RKO (cell line): ENCODE measurements around the gene SCAP.
"Not testable (repeated sequence)": the region's sequence is repeated elsewhere in the genome, so short reads cannot be mapped to it uniquely, and the experiment has no call there.

Experiments used
- DNase-seq: peaks from one replicate; pipeline ENCODE4 v3.0.0-alpha.2; 2016; ENCODE audit warnings: low spot score

SCAP gene

GRCh38 chr3:47480267-47480666, 4.5 kb upstream of the SCAP start:
- not testable (repeated sequence) for DNase-seq

DNA sequence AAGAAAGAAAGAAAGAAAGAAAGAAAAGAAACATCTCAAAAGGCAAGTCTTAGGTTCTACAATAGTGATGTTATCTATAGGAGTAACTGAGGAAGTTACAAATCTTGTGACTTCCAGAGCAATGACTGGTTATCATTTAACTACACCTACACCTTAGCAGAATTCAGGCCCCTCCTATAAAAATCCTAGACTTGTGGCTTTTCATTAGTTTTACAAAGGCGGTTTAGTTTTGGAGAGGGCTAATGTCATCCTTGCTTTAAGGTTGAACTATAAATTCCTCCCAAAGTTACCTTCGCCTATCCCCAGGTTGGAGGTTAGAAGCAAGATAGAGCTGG, 4.1 kb upstream of the SCAP start:
- no peak for DNase-seq

GRCh38 chr3:47478022-47478421, 2.3 kb upstream of the SCAP start:
- no peak for DNase-seq

GRCh38 chr3:47476644-47477199, 981 bp upstream of the SCAP start:
- no peak for DNase-seq

GRCh38 chr3:47476330-47476626, 537 bp upstream of the SCAP start:
- no peak for DNase-seq

DNA sequence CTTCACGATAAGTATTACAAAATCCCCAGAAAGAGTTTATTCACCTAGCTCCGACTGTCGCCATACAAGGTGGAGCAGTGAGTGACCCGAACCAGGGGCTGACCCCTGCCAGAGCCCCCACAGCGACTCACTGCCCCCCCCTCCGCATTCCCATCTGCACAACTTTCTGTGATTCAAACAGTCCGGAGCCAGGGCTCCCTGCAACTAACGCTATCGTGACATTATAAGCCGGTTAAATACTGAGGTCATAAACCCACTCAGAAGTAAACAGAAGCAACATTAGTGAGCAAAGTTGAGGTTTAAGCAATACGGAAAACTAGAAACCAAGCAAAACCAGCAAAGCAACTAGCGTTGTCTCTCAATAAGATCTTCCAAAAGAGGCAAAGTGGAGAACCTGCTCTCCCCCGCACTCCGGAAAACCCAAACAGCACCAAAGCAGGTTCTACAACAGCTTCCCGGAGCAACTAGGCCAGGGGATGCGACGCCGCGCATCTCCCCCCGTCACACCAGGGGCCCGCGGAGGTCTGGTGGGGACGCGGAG, 642 bp downstream of the SCAP start:
- DNase-seq: peak; percentile 62

- no peak for DNase-seq
Measured at GRCh38 chr3:47473391-47473790, 2.4 kb downstream of the SCAP start.

- no peak for DNase-seq
Measured at GRCh38 chr3:47469616-47470015, 6.1 kb downstream of the SCAP start.

DNA sequence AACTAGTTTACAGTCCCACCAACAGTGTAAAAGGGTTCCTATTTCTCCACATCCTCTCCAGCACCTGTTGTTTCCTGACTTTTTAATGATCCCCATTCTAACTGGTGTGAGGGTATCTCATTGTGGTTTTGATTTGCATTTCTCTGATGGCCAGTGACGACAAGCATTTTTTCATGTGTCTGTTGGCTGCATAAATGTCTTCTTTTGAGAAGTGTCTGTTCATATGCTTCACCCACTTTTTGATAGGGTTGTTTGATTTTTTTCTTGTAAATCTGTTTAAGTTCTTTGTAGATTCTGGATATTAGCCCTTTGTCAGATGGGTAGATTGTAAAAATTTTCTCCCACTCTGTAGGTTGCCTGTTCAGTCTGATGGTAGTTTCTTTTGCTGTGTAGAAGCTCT, 7.4 kb downstream of the SCAP start:
- not testable (repeated sequence) for DNase-seq

GRCh38 chr3:47464588-47464987, 11.2 kb downstream of the SCAP start:
- DNase-seq: no peak

GRCh38 chr3:47459534-47460085, 16.1 kb downstream of the SCAP start:
- not testable (repeated sequence) for DNase-seq

DNA sequence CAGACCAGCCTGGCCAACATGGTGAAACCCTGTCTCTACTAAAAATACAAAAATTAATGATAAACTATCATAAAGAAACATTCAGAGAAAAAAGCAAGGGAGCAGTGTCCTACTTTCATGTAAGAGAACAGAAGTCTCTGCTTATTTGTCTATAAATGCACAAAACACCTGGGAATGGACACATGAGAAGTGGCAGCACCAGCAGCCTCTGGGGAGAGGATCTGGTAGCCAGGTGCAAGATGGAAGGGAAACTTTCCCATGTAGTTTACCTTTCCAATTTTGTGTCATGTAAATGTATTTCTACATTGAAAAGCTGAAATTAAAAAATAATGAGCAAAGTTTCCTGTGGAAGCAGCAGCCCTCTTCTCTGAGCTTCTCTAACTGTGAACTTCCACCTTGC, 18.8 kb downstream of the SCAP start:
- no peak for DNase-seq

DNA sequence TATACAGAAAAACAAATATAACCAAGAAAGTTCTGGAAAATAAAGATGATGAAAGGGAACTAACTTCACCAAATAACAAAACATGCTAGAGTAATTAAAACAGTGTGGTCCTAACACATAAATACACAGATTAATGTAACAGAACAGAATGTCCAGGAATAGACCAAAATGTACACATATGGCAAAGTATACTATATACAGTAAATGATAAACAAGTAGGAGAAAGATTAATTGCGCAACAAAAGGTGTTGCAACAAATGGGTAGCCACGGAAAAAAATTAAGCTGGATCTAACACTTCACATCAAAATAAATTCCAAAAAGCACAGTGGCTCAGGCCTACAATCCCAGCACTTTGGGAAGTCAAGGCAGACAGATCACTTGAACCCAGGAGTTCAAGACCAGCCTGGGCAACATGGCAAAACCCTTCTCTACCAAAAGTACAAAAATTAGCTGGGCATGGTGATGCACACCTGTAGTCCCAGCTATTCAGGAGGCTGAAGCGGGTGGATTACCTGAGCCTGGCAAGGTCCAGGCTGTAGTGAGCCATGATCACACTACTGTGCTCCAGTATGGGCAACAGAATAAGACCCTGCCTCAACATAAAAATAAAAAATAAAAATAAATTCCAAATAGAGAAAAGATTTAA, 19.8 kb downstream of the SCAP start:
- no peak for DNase-seq

GRCh38 chr3:47452453-47453215, 23.1 kb downstream of the SCAP start:
- DNase-seq: no peak

DNA sequence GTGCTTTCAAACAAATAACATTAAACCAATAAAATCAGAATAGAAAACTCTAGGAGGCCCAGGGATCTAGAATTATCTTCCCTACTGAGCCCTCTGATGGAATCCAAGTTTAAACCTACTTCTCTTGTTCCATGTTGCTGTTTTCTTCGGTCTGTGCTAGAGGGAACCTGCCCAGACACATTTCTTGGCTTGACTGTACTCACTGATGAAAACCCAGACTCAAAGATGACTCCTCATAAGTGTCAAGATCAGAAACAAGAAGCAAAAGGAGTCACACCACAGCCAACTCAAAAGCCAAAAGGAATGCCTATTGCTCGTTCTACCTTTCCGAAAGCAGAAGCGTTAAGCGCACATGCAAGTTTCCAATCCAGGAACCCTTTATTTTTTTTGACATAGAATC, 31.6 kb downstream of the SCAP start:
- DNase-seq: no peak

- DNase-seq: no peak
Measured at GRCh38 chr3:47443611-47443995, 32.1 kb downstream of the SCAP start.

DNA sequence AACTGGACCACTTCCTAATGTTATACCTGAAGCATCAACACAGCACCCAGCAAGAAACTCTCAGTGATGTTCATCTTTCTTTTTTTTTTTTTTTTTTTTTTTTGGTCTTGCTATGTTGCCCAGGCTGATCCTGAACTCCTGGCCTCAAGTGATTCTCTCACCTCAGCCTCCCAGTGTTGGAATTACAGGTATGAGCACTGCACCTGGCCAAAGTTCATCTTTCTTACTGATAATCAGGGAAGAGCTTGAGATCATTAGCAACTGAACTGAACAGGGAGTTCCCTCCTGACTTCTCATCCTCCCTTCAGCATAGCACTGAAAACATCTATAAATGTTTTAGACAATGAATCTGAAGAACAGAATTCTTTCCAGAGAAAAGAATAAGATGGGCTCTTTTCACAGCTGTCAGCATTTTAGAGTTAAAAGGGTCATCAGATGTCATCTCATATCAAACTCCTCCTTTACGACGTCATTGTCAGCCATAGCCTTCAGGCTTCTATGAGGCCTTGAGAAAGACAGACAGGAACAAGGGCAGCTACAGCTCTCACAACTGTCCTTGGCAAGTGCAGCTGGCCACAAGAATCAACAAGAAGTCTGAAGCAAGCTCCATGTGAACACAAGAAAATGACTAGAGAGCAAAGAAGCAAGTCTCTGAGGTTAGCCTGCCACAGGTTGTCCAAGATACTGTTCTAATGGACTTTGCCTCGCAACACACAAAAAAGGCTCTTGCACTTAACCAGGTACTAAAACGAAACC, 33.8 kb downstream of the SCAP start:
- no peak for DNase-seq

DNA sequence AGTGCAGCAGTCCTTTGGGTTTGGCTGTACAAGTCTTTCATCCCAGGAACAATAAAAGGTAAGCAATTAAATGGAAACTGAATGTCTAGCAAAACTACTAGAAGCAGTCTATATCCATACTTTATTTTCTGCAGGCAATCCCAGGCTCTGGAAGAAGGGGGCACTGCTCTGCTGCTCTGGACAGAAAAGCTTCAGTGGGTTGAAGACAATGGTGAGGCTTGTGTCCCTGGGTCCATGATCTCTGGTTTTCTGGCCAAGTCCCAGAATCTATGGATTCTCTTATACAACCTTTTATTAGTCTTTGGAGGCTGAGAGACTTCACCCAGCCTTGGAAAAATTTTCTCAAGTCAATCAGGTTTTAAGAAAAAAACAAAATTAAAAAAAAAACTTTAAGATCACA, 35.6 kb downstream of the SCAP start:
- no peak for DNase-seq

GRCh38 chr3:47436180-47436579, 39.6 kb downstream of the SCAP start:
- no peak for DNase-seq

GRCh38 chr3:47434849-47435248, 40.9 kb downstream of the SCAP start:
- no peak for DNase-seq

DNA sequence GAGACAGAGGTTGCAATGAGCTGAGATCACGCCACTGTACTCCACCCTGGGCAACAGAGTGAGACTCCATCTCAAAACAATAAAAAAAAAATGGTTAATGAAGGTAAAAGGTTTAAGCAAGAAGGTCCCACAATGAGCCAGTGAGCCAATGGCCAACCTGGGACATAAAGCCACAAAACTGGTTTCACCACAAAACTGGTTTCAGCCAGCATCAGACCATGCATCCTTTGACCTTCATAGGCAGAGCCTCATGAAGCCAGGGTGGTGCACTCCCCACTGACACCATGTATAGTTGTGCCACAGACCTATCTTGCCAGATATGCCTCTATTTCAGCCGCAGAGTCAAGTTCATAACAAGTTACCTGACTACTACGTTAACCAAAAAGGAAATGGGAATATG, 41.9 kb downstream of the SCAP start:
- no peak for DNase-seq

GRCh38 chr3:47432673-47433072, 43.1 kb downstream of the SCAP start:
- DNase-seq: no peak

GRCh38 chr3:47431225-47431624, 44.5 kb downstream of the SCAP start:
- no peak for DNase-seq
